GM21515 (cell line): ENCODE measurements around the gene RUBCN.
A peak's percentile ranks its signal among the peaks of the same experiment; 100 is the strongest.
"Not testable (repeated sequence)": the region's sequence is repeated elsewhere in the genome, so short reads cannot be mapped to it uniquely, and the experiment has no call there.

ENCODE experiments used
- ATAC-seq: cut with Tn5 transposase; IDR thresholded peaks from one replicate; pipeline ENCODE4 v1.9.1; 2021; ENCODE audit not compliant: unreplicated experiment

RUBCN gene

DNA sequence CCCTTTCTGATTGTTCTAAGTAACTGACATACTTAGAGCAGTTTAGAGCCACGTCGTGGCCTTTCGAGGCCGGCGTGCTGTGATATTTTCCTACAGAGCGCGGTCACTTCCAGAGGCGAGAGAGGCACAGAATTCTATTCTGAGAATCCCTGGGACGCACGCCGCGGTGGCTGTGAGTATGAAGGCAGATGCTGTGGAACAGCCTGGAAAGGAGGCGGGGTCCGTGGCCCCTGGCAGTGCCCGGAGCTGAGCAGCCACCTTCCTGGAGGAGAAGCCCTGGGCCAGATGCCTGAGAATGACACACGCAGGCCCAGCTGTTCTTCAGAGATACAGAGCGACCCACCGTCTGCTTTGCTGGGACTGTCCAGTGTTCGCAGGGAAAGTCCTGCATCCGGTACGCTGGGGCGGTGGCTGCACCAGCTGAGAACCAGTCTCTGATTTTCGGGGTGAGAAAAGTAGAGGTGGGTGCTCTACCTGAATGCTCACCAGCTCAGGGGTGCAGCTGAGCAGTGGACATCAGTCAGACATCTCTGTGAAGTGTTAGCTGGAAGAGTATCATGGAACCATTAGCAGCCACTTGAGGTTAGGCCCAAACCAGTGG is 75.4 kb downstream of the RUBCN start:
- not testable (repeated sequence) for ATAC-seq

DNA sequence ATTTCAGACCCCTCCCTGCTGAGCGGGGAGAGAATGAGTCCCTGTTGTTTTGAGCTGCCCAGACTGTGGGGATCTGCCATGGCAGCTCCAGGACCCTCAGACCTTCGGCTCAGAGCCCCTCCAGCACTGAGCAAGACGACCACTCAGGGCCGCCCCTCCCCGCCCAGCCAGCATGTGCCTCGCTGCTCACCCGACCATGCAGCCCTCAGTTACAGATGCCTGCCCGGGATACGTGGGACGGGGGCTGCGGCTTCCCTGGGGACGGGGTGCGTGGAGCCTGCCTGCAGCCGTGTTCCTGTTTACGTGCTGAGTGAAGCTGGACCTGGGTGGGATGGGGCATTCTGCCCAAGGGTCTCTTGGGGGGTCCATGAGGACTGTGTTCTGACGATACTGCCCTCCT is 77.0 kb downstream of the RUBCN start:
- not testable (repeated sequence) for ATAC-seq

DNA sequence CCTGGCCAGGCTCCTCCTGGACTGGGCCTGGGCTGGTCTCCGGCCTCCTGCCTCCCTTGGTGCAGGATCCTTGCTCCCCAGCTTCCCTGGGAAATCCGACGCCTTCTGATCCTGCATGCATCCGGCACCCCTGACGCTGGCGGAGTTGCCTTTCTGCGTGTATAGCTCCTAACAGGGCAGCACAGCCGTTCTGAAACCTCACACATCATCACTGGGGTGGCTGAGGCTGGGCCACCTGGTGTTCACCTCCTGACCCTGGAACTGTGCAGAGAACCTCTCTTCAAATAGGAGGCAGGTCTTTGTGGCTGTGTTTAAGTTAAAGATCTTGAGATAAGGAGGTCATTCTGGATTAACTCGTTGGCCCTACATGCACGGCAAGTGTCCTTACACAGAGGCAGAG is 77.6 kb downstream of the RUBCN start:
- peak; percentile 60 for ATAC-seq

DNA sequence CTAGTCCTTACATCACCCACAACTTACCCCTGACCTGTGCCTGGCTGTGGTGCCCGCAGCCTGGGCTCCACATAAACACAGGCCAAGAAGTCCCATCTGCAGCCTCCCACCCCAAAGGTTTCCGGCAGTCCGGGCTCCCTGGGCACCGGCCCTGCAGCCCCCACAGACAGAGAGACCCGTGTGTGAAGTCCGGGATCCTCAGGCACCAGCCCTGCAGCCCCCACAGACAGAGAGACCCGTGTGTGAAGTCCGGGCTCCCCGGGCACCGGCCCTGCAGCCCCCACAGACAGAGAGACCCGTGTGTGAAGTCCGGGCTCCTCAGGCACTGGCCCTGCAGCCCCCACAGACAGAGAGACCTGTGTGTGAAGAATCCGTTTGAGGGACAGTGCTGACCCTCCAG is 78.0 kb downstream of the RUBCN start:
- not testable (repeated sequence) for ATAC-seq

DNA sequence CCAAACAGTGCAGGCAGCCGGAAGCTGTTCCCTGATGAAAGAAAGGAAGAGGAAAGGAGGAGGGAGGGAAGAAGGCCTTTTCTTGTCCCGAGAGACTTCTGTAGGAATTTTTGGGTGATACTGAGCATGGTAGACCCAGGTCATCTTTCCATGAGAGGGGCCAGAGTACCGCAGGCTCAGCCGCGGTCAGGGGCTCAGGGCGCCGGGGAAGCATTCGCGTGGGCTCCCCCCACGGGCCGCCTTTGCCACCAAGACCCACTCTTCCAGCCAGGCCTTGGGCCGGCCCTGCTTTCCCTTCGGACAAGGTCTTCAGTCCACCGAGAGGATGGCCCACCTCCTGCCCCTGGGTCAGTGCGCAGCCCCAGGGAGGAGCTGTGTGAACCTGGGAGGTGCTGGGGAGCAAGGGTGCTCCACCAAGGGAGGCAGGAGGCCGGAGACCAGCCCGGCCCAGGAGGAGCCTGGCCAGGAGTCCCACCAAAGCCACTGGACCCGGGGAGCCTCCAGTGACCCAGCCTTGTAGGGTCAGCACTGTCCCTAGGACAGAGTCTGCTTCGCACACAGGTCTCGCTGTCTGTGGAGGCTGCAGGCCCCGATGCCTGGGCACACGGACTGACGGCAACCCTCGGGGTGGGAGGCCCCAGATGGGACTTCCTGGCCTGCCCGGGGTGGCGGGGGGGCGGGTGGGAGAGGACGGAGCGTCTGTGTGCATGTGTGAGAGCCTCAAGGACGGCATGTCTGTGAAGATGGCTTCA is 79.0 kb downstream of the RUBCN start:
- ATAC-seq: not testable (repeated sequence)

DNA sequence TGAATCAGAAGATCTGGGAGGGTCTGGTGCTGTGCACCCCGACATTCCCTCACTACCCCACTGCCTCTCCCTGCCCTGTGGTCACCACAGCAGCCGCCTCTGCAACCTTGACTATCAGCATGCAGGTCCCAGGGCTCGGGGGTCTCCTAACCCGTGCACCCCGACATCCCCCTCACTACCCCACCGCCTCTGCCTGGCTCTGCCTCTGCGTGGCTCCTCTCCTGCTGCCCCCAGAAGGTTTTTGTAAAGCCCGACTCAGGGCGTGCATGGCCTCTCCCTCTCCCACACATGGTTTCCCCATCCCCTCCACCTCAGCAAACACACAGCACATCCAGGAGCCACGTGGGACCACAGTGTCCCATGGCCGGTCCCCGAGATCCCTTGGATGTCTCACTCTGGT is 79.7 kb downstream of the RUBCN start:
- not testable (repeated sequence) for ATAC-seq

DNA sequence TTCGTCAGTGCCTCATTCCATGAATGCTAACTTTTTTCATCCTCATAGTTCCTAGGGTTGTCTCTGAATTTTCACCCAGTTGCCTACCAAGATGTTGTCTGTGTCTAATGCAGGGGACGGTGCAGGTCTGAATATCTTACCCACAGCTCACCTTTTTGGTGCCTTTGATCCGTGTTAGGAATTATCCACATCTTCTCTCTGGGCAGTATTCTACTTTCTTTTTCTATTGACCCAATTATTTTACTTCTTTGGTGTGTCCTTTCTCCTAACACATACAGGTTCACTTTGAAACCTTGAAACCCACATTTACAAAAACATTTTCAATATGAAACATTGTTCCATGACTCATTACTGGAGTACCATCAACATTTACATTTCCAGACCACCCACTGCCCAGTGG is 80.6 kb downstream of the RUBCN start:
- not testable (repeated sequence) for ATAC-seq

DNA sequence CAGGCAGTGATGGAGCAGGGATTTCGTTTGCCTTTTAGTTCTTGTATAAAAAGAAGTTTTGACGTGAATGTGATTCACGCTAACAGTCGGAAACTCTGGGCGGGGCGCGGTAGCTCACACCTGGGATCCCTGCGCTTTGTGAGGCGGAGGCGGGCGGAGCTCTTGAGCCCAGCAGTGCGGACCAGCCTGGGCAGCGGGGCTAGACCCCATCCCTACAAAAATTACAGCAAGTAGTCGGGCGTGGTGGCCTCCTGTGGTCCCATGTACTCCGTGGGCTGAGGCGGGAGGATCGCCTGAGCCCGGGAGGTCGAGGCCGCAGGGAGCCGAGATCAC is 81.7 kb downstream of the RUBCN start:
- not testable (repeated sequence) for ATAC-seq

DNA sequence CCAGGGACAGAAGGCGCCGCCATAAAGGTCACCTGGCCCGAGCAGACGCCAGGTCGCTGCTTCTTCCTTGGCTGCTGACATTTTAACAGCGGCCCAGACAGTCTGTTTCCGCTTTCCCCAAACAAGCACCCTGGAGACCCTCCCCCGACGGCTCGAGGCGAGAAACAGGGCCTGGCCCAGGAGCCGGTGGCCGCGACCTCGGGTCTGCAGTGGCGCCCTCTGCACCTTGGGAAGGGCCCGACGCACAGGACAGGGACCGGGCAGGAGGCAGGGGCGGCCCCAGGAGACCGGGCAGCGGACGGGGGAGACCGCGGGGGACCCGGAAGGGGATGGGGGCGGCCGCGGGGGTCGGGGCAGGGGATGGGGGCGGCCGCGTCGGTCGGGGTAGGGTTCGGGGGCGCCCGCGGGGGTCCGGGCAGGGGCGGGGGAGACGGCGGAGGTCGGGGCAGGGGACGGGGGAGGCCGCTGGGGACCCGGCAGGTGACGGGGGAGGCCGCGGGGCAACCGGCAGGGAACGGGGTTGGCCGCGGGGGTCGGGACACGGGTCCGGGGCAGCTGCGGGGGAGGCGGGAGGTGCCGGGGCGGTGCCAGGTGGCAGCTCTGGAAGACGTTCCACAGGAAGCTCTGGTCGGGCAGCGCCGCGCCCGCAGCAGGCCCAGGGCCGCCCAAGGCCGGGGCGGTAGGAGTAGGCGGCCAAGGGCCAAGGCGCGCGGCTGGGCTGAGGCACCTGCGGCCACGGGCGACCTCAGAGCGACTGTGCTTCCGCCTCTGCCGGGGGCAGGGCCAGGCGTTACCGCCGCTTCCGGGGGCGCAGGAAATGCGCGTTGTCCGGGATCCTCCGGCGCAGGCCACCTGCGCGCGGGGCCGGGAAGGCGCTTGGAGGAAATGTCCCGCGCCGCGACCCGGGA is 82.4 kb downstream of the RUBCN start:
- peak; percentile 94 for ATAC-seq

DNA sequence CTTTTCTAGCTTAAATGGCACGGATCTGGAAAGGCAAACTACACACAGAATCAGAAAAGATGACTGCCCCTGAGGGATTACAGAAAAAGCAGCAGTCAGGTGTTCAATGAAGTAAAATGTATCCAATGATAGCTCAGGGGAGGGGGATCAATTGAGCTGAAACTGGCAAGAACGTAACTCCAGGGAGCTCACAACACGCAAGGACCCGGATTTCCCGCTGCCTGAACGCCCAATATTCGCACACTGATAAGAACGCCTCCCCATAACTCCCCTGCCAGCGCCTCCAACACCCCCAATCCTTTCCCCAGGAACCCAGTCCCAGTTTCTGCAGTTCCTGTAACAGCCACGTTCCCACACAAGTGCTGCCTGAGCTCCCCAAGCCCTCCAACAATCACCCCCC is 83.8 kb downstream of the RUBCN start:
- not testable (repeated sequence) for ATAC-seq

DNA sequence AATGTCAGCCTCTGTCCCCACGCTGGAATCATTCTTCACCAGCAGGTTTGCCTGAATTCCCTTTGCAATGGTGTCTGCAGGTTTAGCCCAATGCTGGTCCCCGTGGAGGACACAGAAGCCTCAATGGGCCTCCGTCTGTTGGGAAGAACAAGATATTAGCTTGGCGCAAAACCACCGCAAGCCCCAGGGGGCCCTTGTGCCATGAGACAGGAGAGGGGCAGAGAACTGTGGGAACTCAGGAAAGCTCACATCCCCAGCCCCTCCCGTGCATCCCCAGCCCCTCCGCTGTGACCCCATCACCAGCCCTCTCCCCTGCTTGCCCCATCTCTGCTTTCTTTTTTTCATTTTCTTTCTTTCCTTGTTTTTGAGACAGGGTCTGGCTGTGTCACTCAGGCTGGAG is 89.1 kb downstream of the RUBCN start:
- not testable (repeated sequence) for ATAC-seq

DNA sequence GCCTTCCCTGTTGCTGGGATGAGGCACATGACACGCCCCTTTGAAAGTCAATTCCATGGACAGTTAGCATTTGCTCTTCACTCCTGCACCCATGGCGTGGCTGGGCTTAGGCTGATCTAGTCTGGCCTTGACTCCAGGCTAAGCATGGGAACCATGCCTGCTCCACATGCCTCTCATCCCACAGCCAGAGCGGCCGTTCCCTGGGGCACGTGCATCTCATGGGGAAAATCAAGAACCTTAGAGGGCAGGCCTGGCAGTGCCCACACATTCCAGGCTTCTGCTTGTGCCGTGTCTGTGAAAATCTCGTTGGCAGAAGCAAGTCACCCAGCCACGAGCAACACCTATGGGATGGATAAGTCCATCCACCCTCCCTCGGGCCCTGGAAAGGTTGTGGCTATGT is 89.5 kb downstream of the RUBCN start:
- ATAC-seq: not testable (repeated sequence)

DNA sequence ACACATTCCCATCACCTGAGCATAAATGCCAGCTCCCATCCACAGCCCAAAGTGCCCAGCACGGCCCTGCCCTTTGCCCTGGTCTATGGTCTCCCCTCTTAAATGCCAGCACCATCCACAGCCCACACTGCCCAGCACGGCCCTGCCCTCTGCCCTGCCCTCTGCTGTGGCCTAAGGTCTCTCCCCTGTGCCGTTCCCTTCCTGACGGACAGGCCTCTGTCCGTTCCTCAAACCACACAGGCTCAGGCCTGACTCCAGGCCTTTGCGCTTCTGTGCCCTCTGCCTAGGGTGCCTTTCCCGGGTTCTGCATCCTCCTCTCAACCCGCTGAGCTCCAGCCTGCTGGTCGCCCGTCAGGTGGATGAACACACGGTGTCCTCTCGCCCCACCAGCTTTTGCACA is 90.4 kb downstream of the RUBCN start:
- ATAC-seq: not testable (repeated sequence)

DNA sequence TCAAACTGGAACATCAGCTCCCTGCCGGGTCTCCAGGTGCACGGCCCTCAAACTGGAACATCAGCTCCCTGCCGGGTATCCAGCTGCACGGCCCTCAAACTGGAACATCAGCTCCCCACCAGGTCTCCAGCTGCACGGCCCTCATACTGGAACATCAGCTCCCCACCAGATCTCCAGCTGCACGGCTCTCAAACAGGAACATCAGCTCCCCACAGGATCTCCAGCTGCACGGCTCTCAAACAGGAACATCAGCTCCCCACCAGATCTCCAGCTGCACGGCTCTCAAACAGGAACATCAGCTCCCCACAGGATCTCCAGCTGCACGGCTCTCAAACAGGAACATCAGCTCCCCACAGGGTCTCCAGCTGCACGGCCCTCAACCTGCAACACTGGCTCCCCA is 99.1 kb downstream of the RUBCN start:
- not testable (repeated sequence) for ATAC-seq

DNA sequence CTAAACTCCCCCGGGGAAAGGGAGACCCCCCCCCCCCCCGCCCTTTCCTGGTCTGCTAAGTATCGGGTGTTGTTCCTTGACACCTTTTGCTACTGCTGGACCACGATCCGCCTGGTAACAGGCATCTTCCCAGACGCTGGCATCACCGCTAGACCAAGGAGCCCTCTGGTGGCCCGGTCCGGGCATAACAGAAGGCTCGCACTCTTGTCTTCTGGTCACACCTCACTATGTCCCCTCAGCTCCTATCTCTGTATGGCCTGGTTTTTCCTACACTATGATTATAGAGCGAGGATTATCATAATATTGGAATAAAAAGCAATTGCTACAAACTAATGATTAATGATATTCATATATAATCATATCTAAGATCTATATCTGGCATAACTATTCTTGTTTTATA is 104.7 kb downstream of the RUBCN start:
- ATAC-seq: not testable (repeated sequence)

DNA sequence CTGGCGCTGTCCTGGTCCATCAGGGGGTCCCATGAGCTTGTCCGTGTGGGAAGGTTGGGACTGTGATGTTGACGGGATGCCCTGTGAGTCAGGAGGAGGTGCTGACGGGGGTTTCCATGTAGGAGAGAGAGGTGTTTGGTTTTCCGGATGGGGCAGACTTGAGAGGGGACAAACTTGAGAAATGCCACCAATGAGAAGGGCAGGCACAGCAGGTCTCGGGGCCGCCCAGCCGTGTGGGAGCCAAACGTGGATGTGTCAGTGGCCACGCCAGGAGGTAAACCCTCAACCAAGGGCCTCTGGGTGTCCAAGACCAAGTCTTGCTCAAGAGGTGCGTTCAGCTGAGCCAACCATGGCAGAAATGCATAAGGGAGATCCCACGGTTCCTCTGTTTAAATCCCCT is 105.9 kb downstream of the RUBCN start:
- not testable (repeated sequence) for ATAC-seq

DNA sequence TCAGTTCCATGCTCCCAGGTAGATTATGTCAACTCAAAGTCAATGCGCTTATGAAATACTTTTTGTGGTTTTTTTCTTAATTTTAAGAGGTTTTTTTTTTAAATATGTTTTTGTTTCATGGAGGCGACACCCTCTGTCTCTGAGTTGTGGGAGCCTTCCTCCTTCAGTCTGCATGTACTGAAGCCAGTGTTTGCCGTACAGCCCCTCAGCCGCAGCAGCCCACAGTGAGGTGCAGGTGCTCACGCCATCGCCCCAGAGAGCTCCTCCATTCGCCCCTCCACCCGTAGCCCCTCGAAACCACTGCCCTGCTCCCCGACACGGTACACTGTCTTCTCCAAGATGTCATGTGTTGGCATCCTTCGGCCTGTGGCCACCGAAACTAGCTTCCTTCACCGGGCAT is 107.4 kb downstream of the RUBCN start:
- ATAC-seq: not testable (repeated sequence)

DNA sequence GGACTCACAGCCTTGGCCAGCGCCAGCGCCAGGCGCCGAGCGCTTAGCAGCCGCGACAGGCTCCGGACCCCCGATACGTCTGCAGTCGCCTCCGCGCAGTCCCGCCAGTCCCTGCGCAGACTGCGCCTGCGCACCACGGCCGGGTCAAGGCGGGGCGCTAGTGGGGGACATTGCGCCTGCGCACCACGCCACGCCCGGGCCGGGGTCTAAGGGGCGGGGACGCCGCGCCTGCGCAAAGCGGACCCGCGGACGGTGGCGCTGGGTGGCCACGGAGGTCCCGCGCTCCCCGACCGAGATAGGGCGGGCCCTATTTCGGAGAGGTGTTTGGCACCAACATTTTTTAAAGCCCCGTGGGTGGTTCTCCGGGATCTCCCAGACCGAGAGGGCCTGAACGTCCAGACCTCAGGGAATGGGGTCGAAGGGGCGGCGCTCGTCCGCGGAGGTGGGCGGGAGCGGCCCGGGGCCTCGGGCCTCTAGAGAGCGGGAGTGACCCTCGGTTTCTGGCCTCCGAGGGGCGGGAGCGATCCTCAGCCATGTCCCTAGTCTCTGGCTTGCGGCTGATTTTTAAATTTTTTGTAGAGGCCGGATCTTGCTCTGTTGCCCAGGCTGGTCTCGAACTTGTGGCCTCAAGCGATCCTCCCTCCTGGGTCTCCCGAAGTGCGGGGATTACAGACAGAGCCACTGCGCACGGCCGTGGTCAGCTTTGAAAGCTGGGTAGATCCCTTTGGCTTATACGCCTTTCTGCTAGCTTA is 108.8 kb downstream of the RUBCN start:
- peak; percentile 82 for ATAC-seq

DNA sequence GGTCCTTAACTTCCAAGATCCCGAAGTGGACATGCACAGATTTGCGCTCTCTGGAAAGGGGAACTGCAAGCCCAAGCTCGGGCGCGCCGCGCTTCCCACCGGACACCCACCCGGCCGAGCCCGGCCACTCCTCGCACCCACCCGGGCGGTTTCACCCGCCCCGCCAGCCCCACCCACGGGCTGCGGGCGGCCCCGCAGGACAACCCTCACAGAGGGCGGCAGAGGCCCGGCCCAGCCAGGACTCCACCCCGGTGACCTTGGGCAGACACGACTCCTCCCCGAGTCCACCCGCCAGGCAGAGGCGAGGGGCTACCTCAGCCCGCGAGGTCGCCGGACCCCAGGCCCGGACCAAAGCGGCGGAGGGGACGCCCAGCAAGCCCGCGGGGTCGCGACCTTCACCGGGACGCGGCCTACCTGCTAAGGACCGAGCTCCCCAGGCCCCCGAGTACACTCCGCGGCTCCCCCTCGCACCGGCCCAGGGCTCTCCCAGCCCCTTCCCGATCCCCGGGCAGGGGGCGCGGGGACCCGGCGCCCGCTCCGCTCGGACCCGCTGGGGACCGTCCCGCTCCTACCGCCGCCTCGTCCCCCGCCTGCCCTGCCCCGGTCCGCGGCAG is 109.4 kb downstream of the RUBCN start:
- not testable (repeated sequence) for ATAC-seq

DNA sequence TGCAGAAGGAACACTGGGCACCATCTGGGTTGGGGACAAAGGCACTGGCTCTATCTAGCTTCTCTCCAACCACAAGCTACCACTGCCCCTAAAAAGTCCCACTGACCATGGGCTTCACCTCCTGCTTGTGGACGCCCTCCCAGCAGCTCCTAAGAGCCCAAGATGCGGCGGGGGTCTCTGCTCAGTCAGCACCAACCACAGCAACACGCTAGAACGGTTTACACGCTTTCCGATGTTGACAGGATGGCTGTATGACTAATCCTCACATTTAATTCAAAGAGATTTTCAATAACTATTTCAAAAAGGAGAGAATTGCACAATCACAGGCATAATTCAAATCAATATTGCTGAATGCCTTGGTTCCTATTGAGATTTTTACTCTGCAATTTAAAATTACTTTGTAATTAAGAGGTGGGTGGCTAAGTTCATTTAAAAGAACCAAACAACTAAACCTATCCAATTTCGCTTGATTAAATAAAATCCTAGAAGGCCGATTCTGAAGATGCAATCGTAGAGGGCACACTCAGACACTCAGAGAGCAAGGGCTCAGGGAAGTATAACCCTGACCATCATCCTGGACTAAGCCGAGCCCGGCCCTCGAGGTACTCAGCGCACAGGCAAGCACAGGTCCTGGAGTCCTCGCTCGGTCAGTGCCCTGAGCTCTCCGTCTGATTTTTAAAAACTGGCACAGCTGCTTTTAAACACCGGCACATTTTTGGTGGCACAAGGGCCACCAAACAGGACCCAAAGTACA is 110.1 kb downstream of the RUBCN start:
- ATAC-seq: not testable (repeated sequence)
